PC-9 (cell line): ENCODE data around the gene L1CAM. TPM values are rescaled to one million over a fixed set of nuclear protein-coding genes. Genes with fewer than 3 reads are reported as not detected.

Experiments
- BruUV-seq: library from RNA; stranded (reverse); fragments of 400-500 nt; replicated peaks from 2 replicates; lab custom pipeline; 2021; lab: Mats Ljungman, UMichigan
- CTCF ChIA-PET: fragments of 300-600 bp; sonication (Branson Sonifier 250); formaldehyde crosslinking; loops from one replicate; lab custom pipeline; 2022; ENCODE audit warnings: antibody characterized with exemption; lab: Charles Lee
- POLR2A ChIA-PET: fragments of 300-600 bp; sonication (Branson Sonifier 250); formaldehyde crosslinking; loops from one replicate; lab custom pipeline; 2022; ENCODE audit warnings: antibody characterized with exemption; ENCODE audit not compliant: unreplicated experiment; lab: Charles Lee
- DNase-seq, 2 experiments: peaks; one replicate each; pipeline versions ENCODE4 v3.0.0 to v3.0.0-alpha.2; 2015 to 2022; ENCODE audit warnings: mixed read lengths in 1 of 2
- H2AFZ ChIP-seq: fragments of 200-600 bp; sonication (generic); 2 replicates; pipeline ENCODE4 v1.8.1; 2017; ENCODE audit warnings: antibody characterized with exemption
- H3F3A ChIP-seq: fragments of 200-600 bp; sonication (generic); 2 replicates; pipeline ENCODE4 v1.8.1; 2017; ENCODE audit warnings: antibody characterized with exemption, mild to moderate bottlenecking, low read depth; ENCODE audit not compliant: insufficient read depth
- H3K27ac ChIP-seq: fragments of 200-600 bp; sonication (generic); 2 replicates; pipeline ENCODE4 v1.6.1; 2016; ENCODE audit warnings: mixed run types
- H3K27me3 ChIP-seq: fragments of 200-600 bp; sonication (generic); 2 replicates; pipeline ENCODE4 v1.6.1; 2016; ENCODE audit warnings: low read depth, mixed run types; ENCODE audit not compliant: insufficient read depth
- H3K36me3 ChIP-seq: fragments of 200-600 bp; sonication (generic); 2 replicates; pipeline ENCODE4 v1.6.1; 2016; ENCODE audit warnings: low read depth, mixed run types
- H3K4me1 ChIP-seq: fragments of 200-600 bp; sonication (generic); replicated peaks from 2 replicates; pipeline ENCODE4 v1.6.1; 2016; ENCODE audit warnings: mixed run types; ENCODE audit not compliant: insufficient read depth
- H3K4me2 ChIP-seq: fragments of 200-600 bp; sonication (generic); 2 replicates; pipeline ENCODE4 v1.6.1; 2017; ENCODE audit warnings: mixed run types
- H3K4me3 ChIP-seq: fragments of 200-600 bp; sonication (generic); 2 replicates; pipeline ENCODE4 v1.6.1; 2016; ENCODE audit warnings: mixed run types
- H3K79me2 ChIP-seq: fragments of 200-600 bp; sonication (generic); 2 replicates; pipeline ENCODE4 v1.6.1; 2017; ENCODE audit warnings: low read depth, mixed run types
- H3K9me2 ChIP-seq: fragments of 200-600 bp; sonication (generic); 2 replicates; pipeline ENCODE4 v1.8.1; 2017; ENCODE audit warnings: mild to moderate bottlenecking; ENCODE audit not compliant: insufficient read depth
- H3K9me3 ChIP-seq: fragments of 200-600 bp; sonication (generic); 2 replicates; pipeline ENCODE4 v1.8.1; 2016; ENCODE audit warnings: low read depth; ENCODE audit not compliant: insufficient read depth
- H4K20me1 ChIP-seq: fragments of 200-600 bp; sonication (generic); 2 replicates; pipeline ENCODE4 v1.8.1; 2017; ENCODE audit not compliant: insufficient read depth
- EZH2 ChIP-seq: fragments of 200-600 bp; sonication (generic); IDR thresholded peaks from 2 replicates; pipeline ENCODE4 v1.8.0; 2017; ENCODE audit warnings: antibody characterized with exemption, low read depth
- intact Hi-C: fragments of 100-400 bp; cut with micrococcal nuclease; formaldehyde crosslinking; loops from one replicate; pipeline ENCODE4 v1.10.0; 2022; ENCODE audit not compliant: unreplicated experiment
- total RNA-seq: library from RNA; stranded (reverse); gene quantifications from 2 replicates; pipeline ENCODE4 v1.2.3, GENCODE V29; 2021
- TF ChIP-seq, protein P1 (sequence below): fragments of 200-600 bp; sonication (generic); conservative IDR thresholded peaks from 2 replicates; pipeline ENCODE4 v1.6.1; 2017; ENCODE audit warnings: mixed run types, antibody characterized with exemption, mild to moderate bottlenecking, moderate library complexity

The L1CAM gene
- total RNA-seq, 1 experiment from 2014 or later = 68.8 TPM

DNA sequence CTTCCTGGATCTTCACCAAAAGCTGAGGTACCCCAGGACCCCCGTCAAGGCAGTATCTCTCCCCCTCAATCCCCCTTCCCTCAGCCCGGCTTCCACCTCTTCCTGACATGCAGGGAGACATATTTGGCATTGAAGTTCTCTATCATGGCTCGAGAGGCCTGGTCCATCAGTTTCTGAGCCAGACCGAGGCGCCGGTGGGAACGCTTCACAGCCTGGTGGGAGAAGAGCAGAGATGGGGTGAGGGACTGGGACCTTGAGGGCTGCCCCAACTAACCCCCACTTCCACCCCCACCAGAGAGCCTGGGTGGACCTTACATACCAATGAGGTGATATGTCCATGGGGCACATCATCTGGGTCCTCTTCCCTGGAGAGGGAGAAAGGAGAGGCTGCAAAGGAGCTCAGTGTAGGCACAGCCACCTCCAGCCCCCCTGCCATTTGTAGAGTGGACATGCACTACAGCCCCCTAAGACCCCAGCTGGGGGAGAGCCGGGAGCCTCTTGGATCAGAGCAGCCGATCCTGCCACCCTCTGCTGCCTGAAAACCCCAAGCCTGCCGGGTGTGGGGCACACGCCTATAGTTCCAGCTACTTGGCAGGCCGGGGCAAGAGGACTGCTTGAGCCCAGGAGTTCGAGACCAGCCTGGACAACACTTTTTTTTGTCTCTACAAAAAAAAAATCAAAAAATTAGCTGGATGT, 46.4 kb upstream of the L1CAM start:
- H4K20me1 ChIP-seq = no peaks in the 10 kb centered on the region; the same call in 1 of the 2 replicates
- no peak overlapping the region for H3K4me3 ChIP-seq
- intact Hi-C loops = no loop called here
- H3K79me2 ChIP-seq = peaks cover 23% of the 10 kb centered on the region
- no TSS peak for BruUV-seq
- H3K27me3 ChIP-seq = no peaks in the 10 kb centered on the region
- POLR2A ChIA-PET = no interaction called here
- H3K27ac ChIP-seq = no peak overlapping the region
- no peak overlapping the region for H2AFZ ChIP-seq
- CTCF ChIA-PET = no interaction called here
- H3K4me2 ChIP-seq = no peak overlapping the region
- H3K36me3 ChIP-seq = no peaks in the 10 kb centered on the region
- TF ChIP-seq, protein P1, sequence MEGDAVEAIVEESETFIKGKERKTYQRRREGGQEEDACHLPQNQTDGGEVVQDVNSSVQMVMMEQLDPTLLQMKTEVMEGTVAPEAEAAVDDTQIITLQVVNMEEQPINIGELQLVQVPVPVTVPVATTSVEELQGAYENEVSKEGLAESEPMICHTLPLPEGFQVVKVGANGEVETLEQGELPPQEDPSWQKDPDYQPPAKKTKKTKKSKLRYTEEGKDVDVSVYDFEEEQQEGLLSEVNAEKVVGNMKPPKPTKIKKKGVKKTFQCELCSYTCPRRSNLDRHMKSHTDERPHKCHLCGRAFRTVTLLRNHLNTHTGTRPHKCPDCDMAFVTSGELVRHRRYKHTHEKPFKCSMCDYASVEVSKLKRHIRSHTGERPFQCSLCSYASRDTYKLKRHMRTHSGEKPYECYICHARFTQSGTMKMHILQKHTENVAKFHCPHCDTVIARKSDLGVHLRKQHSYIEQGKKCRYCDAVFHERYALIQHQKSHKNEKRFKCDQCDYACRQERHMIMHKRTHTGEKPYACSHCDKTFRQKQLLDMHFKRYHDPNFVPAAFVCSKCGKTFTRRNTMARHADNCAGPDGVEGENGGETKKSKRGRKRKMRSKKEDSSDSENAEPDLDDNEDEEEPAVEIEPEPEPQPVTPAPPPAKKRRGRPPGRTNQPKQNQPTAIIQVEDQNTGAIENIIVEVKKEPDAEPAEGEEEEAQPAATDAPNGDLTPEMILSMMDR = no peak
- TF ChIP-seq EZH2 = no peak
- no peak for DNase-seq
- H3K9me2 ChIP-seq = no peaks in the 10 kb centered on the region
- peaks cover 19% of the 10 kb centered on the region; the same call in 1 of the 2 replicates for H3F3A ChIP-seq
- no peaks in the 10 kb centered on the region for H3K9me3 ChIP-seq
- H3K4me1 ChIP-seq = peaks cover 10% of the 10 kb centered on the region; the same call in 1 of the 2 replicates

DNA sequence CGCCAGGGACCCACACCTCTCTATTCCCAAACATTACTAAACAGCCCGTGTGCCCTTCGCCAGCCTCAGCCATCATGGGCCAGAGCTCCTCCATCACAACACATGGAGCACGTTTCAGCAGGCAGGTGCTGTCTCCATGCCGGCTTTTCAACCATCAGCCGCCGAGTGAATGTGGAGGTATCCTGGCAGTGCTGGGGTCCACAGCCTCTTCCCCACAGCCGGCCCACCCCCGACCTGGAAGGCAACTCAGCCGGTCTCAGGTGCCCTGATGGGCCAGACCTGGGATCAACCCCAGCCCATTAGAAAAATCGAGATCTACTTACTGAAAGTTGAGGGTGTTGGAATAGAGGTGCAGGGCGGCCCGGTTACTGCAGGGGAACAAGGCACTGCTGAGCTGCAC, 45.8 kb upstream of the L1CAM start:
- DNase-seq = no peak
- Histone ChIP-seq H3K4me2 (no peak overlapping the region), H4K20me1 (no peaks in the 10 kb centered on the region; the same call in 1 of the 2 replicates), H3K4me3 (no peak overlapping the region), H2AFZ (no peak overlapping the region), H3K27ac (no peak overlapping the region), H3F3A (peaks cover 25% of the 10 kb centered on the region; the same call in 1 of the 2 replicates), H3K9me3 (no peaks in the 10 kb centered on the region), H3K36me3 (no peaks in the 10 kb centered on the region), H3K4me1 (peaks cover 14% of the 10 kb centered on the region; the same call in 1 of the 2 replicates), H3K27me3 (no peaks in the 10 kb centered on the region), H3K79me2 (peaks cover 23% of the 10 kb centered on the region), H3K9me2 (no peaks in the 10 kb centered on the region)
- CTCF ChIA-PET = no interaction called here
- POLR2A ChIA-PET = no interaction called here
- no TSS peak for BruUV-seq
- TF ChIP-seq EZH2 = no peak
- TF ChIP-seq, protein P1 = no peak
- intact Hi-C loops = no loop called here

DNA sequence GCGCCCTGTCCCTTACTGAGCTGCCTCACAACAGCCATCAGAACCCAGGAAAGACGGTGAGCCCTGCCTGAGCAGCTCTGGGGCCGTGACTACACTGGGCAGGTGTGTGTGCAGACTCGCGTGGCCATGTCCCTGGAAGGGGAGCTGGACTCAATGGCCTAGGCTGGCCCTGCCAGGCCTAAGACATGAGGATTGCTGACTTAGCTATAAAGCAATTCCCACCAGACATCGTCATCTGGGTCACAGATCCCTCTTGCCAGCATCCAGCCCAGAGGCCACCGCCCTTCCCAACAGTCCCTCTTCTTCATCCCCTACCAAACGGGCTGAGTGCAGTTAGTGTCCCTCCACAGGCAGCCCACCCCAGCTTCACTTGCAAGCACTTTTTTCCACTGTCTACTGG, 45.2 kb upstream of the L1CAM start:
- Histone ChIP-seq H3K27me3 (no peaks in the 10 kb centered on the region), H3K4me1 (peaks cover 17% of the 10 kb centered on the region; the same call in 1 of the 2 replicates), H3K9me2 (no peaks in the 10 kb centered on the region), H2AFZ (no peak overlapping the region), H3K79me2 (peaks cover 23% of the 10 kb centered on the region), H3K9me3 (no peaks in the 10 kb centered on the region), H3K36me3 (no peaks in the 10 kb centered on the region), H3K27ac (no peak overlapping the region), H3F3A (peaks cover 25% of the 10 kb centered on the region; the same call in 1 of the 2 replicates), H3K4me2 (no peak overlapping the region), H4K20me1 (no peaks in the 10 kb centered on the region; the same call in 1 of the 2 replicates), H3K4me3 (no peak overlapping the region)
- BruUV-seq = no TSS peak
- intact Hi-C loops = no loop called here
- POLR2A ChIA-PET = interaction anchor here (0.7 kb wide), 1 partner anchor 11 kb away, joined by 11 read pairs; no protein-coding TSS in a partner anchor
- TF ChIP-seq EZH2 = no peak
- TF ChIP-seq, protein P1 = no peak
- CTCF ChIA-PET = no interaction called here
- DNase-seq = no peak
